K562 (cell line): ENCODE measurements around the gene NAA80. TPM values are rescaled to one million over a fixed set of nuclear protein-coding genes. Genes with fewer than 3 reads are reported as not detected.

ENCODE experiments used
- BRF2 ChIP-seq: IDR thresholded peaks from 3 replicates; pipeline ENCODE4 v1.6.1; 2011; ENCODE audit warnings: borderline replicate concordance, mild to moderate bottlenecking; ENCODE audit not compliant: insufficient read length, insufficient read depth
- CBX1 ChIP-seq: sonication (generic); IDR thresholded peaks from 2 replicates; pipeline ENCODE4 v1.6.1; 2016; ENCODE audit warnings: antibody characterized with exemption, low read depth, mild to moderate bottlenecking
- GABPA ChIP-seq: fragments of 200-800 bp; sonication (Bioruptor generic); conservative IDR thresholded peaks from 2 replicates; pipeline ENCODE4 v1.6.1; 2016; ENCODE audit warnings: low read depth, missing genetic modification characterization, missing compliant biosample characterization
- L3MBTL2 ChIP-seq: fragments of 450-650 bp; IDR thresholded peaks from 2 replicates; pipeline ENCODE4 v1.6.1; 2016; ENCODE audit warnings: mild to moderate bottlenecking, moderate library complexity
- NR3C1 ChIP-seq: sonication (generic); formaldehyde crosslinking; IDR thresholded peaks from 2 replicates; pipeline ENCODE4 v1.8.1; 2022; ENCODE audit warnings: missing genetic modification reagents
- POLR2G ChIP-seq: fragments of 200-400 bp; formaldehyde crosslinking; IDR thresholded peaks from 2 replicates; pipeline ENCODE4 v1.6.1; 2017; ENCODE audit warnings: low read depth, mild to moderate bottlenecking, antibody characterized with exemption, low read length, moderate library complexity
- SNAPC5 ChIP-seq: fragments of 250-450 bp; sonication (Bioruptor Pico); IDR thresholded peaks from 2 replicates; pipeline ENCODE4 v1.8.0; 2021; ENCODE audit warnings: moderate library complexity, mild to moderate bottlenecking, inconsistent platforms
- TBP ChIP-seq: optimal IDR thresholded peaks from 2 replicates; pipeline ENCODE3; 2011; ENCODE audit warnings: low read depth, low read length, improper control_type of control experiment
- TEAD1 ChIP-seq, 2 experiments: fragments of 450-650 bp in 1 of 2; sonication (generic) in 1 of 2; formaldehyde crosslinking; IDR thresholded peaks; 2 replicates each; pipeline versions ENCODE4 v1.4.0 to v1.8.0; 2020 to 2022; ENCODE audit warnings: mild to moderate bottlenecking in 2 of 2, missing genetic modification reagents in 1 of 2
- USF1 ChIP-seq: sonication (generic); formaldehyde crosslinking; IDR thresholded peaks from 2 replicates; pipeline ENCODE4 v1.9.0; 2022; ENCODE audit warnings: mild to moderate bottlenecking, missing genetic modification reagents
- ZNF589 ChIP-seq: fragments of 200-800 bp; sonication (Bioruptor generic); IDR thresholded peaks from 2 replicates; pipeline ENCODE4 v1.6.1; 2016; ENCODE audit warnings: low read depth, missing genetic modification characterization, missing compliant biosample characterization
- polyA plus RNA-seq, 8 experiments: library from polyadenylated mRNA; depleted of rRNA in 4 of 8; stranded (reverse) in 5 of 8; unstranded in 3 of 8; fragments of >200 nt; fragmentation: Nextera tagmentation in 2 of 8; fragmentation: Illumina TruSeq in 1 of 8; extraction: Ambion mirVana in 2 of 8; extraction: Trizol in 1 of 8; gene quantifications; 2 replicates each; pipeline versions ENCODE4 v1.2.1 to v1.2.3, GENCODE V29; 2011 to 2014; ENCODE audit warnings: inconsistent platforms in 1 of 8, missing spikeins in 1 of 8
- total RNA-seq, 7 experiments: library from RNA; depleted of rRNA in 6 of 7; stranded (reverse); fragments of >200 nt in 6 of 7; fragmentation: Illumina TruSeq in 2 of 7; extraction: Trizol in 2 of 7; gene quantifications; 2 replicates each; pipeline versions ENCODE4 v1.2.1 to v1.2.3, GENCODE V29; 2011 to 2021; ENCODE audit warnings: low replicate concordance in 1 of 7
- TF ChIP-seq, protein P1 (sequence below): fragments of 450-650 bp; IDR thresholded peaks from 2 replicates; pipeline ENCODE4 v1.6.1; 2016; ENCODE audit warnings: mild to moderate bottlenecking, moderate library complexity

Gene NAA80
- total and polyA plus RNA-seq, 9 of the 15 experiments (the other 6 are each of a cell fraction or from before 2014, with no cell fraction given): 0.82 to 24.0 (median 8.6) TPM

GRCh38 chr3:50340448-50341329 lies 41.5 kb upstream of the NAA80 start, which contains the start of gene RASSF1 (continued):
- TF ChIP-seq, protein P1, sequence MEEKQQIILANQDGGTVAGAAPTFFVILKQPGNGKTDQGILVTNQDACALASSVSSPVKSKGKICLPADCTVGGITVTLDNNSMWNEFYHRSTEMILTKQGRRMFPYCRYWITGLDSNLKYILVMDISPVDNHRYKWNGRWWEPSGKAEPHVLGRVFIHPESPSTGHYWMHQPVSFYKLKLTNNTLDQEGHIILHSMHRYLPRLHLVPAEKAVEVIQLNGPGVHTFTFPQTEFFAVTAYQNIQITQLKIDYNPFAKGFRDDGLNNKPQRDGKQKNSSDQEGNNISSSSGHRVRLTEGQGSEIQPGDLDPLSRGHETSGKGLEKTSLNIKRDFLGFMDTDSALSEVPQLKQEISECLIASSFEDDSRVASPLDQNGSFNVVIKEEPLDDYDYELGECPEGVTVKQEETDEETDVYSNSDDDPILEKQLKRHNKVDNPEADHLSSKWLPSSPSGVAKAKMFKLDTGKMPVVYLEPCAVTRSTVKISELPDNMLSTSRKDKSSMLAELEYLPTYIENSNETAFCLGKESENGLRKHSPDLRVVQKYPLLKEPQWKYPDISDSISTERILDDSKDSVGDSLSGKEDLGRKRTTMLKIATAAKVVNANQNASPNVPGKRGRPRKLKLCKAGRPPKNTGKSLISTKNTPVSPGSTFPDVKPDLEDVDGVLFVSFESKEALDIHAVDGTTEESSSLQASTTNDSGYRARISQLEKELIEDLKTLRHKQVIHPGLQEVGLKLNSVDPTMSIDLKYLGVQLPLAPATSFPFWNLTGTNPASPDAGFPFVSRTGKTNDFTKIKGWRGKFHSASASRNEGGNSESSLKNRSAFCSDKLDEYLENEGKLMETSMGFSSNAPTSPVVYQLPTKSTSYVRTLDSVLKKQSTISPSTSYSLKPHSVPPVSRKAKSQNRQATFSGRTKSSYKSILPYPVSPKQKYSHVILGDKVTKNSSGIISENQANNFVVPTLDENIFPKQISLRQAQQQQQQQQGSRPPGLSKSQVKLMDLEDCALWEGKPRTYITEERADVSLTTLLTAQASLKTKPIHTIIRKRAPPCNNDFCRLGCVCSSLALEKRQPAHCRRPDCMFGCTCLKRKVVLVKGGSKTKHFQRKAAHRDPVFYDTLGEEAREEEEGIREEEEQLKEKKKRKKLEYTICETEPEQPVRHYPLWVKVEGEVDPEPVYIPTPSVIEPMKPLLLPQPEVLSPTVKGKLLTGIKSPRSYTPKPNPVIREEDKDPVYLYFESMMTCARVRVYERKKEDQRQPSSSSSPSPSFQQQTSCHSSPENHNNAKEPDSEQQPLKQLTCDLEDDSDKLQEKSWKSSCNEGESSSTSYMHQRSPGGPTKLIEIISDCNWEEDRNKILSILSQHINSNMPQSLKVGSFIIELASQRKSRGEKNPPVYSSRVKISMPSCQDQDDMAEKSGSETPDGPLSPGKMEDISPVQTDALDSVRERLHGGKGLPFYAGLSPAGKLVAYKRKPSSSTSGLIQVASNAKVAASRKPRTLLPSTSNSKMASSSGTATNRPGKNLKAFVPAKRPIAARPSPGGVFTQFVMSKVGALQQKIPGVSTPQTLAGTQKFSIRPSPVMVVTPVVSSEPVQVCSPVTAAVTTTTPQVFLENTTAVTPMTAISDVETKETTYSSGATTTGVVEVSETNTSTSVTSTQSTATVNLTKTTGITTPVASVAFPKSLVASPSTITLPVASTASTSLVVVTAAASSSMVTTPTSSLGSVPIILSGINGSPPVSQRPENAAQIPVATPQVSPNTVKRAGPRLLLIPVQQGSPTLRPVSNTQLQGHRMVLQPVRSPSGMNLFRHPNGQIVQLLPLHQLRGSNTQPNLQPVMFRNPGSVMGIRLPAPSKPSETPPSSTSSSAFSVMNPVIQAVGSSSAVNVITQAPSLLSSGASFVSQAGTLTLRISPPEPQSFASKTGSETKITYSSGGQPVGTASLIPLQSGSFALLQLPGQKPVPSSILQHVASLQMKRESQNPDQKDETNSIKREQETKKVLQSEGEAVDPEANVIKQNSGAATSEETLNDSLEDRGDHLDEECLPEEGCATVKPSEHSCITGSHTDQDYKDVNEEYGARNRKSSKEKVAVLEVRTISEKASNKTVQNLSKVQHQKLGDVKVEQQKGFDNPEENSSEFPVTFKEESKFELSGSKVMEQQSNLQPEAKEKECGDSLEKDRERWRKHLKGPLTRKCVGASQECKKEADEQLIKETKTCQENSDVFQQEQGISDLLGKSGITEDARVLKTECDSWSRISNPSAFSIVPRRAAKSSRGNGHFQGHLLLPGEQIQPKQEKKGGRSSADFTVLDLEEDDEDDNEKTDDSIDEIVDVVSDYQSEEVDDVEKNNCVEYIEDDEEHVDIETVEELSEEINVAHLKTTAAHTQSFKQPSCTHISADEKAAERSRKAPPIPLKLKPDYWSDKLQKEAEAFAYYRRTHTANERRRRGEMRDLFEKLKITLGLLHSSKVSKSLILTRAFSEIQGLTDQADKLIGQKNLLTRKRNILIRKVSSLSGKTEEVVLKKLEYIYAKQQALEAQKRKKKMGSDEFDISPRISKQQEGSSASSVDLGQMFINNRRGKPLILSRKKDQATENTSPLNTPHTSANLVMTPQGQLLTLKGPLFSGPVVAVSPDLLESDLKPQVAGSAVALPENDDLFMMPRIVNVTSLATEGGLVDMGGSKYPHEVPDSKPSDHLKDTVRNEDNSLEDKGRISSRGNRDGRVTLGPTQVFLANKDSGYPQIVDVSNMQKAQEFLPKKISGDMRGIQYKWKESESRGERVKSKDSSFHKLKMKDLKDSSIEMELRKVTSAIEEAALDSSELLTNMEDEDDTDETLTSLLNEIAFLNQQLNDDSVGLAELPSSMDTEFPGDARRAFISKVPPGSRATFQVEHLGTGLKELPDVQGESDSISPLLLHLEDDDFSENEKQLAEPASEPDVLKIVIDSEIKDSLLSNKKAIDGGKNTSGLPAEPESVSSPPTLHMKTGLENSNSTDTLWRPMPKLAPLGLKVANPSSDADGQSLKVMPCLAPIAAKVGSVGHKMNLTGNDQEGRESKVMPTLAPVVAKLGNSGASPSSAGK: 0 out of 2 replicates have a peak, but pooled peaks have one; percentile 55
- no peak for TF ChIP-seq TEAD1 (CRISPR knock-in tag; IDR thresholded peaks at IDR 0.05)
- TF ChIP-seq ZNF589 (CRISPR knock-in tag): no peak
- TF ChIP-seq POLR2G: peak; percentile 88
- no peak for TF ChIP-seq SNAPC5
- peak; percentile 69 for TF ChIP-seq GABPA (tag)
- 0 out of 2 replicates have a peak, but pooled peaks have one; percentile 27 for TF ChIP-seq CBX1
- TF ChIP-seq USF1 (CRISPR knock-in tag): peak; percentile 58
- peak; percentile 79; the same call in 1 of the 2 replicates for TF ChIP-seq NR3C1 (CRISPR knock-in tag)
- TF ChIP-seq L3MBTL2: peak; percentile 88
- peak; percentile 48 for TF ChIP-seq TBP
- TF ChIP-seq BRF2: no peak
